OCI-LY3 (cell line): ENCODE data around the gene CELA3B.

Source experiments
- H2AFZ ChIP-seq: fragments of 200-600, 300-600 bp; shearing (Covaris generic); 2 replicates; pipeline ENCODE4 v1.6.0; 2014; ENCODE audit warnings: antibody characterized with exemption, low read depth, low read length
- H3K27ac ChIP-seq: fragments of 200-600, 300-600 bp; sonication (generic); 2 replicates; pipeline ENCODE4 v1.5.1; 2014; ENCODE audit warnings: mild to moderate bottlenecking, low read length, moderate library complexity, mixed read lengths
- H3K27me3 ChIP-seq: fragments of 200-600, 300-600 bp; sonication (generic); 2 replicates; pipeline ENCODE4 v1.6.1; 2014; ENCODE audit warnings: low read depth, low read length, mixed read lengths
- H3K36me3 ChIP-seq: fragments of 200-600, 300-600 bp; sonication (generic); replicated peaks from 2 replicates; pipeline ENCODE3; 2014; ENCODE audit warnings: low read depth, low read length, mixed read lengths
- H3K4me1 ChIP-seq: fragments of 300-600, 200-600 bp; sonication (generic); 2 replicates; pipeline ENCODE4 v1.6.1; 2014; ENCODE audit warnings: low read length, mixed read lengths
- H3K4me2 ChIP-seq: fragments of 200-600, 300-600 bp; sonication (generic); 2 replicates; pipeline ENCODE4 v1.6.1; 2014; ENCODE audit warnings: low read length, mixed read lengths
- H3K4me3 ChIP-seq: fragments of 300-600, 200-600 bp; sonication (generic); 2 replicates; pipeline ENCODE4 v1.5.1; 2014; ENCODE audit warnings: antibody characterized with exemption, mild to moderate bottlenecking, low read length, moderate library complexity
- H3K79me2 ChIP-seq: fragments of 300-600, 200-600 bp; shearing (Covaris generic); 2 replicates; pipeline ENCODE4 v1.6.1; 2014; ENCODE audit warnings: mild to moderate bottlenecking, low read length, mixed read lengths
- H3K9ac ChIP-seq: fragments of 300-600, 200-600 bp; shearing (Covaris generic); 2 replicates; pipeline ENCODE4 v1.6.0; 2014; ENCODE audit warnings: mild to moderate bottlenecking, low read length, moderate library complexity
- H3K9me3 ChIP-seq: fragments of 200-600, 300-600 bp; shearing (Covaris generic); 2 replicates; pipeline ENCODE4 v1.6.1; 2014; ENCODE audit warnings: low read length, mixed read lengths; ENCODE audit not compliant: insufficient read depth
- H4K20me1 ChIP-seq: fragments of 200-600, 300-600 bp; sonication (generic); 2 replicates; pipeline ENCODE4 v1.6.1; 2016; ENCODE audit warnings: low read length, mixed read lengths; ENCODE audit not compliant: insufficient read depth
- CTCF ChIP-seq: fragments of 200-600, 300-600 bp; sonication (generic); IDR thresholded peaks from 2 replicates; pipeline ENCODE4 v1.5.1; 2014; ENCODE audit warnings: antibody characterized with exemption, low read length, low read depth
- EZH2phosphoT487 ChIP-seq: fragments of 200-600 bp; shearing (Covaris generic); IDR thresholded peaks from 2 replicates; pipeline ENCODE4 v1.6.1; 2018; ENCODE audit warnings: antibody characterized with exemption, mixed run types, low read depth

The CELA3B gene

GRCh38 chr1:21931171-21932093 is 45.4 kb upstream of the CELA3B start:
- Histone ChIP-seq H4K20me1 (no peaks in the 10 kb centered on the region), H3K4me1 (no peaks in the 10 kb centered on the region), H3K9me3 (no peaks in the 10 kb centered on the region), H3K9ac (no peak overlapping the region), H3K79me2 (no peaks in the 10 kb centered on the region), H3K27ac (no peak overlapping the region), H3K4me2 (no peak overlapping the region), H3K4me3 (no peak overlapping the region), H3K36me3 (no peaks in the 10 kb centered on the region), H3K27me3 (no peaks in the 10 kb centered on the region), H2AFZ (no peak overlapping the region)
- no peak for TF ChIP-seq CTCF
- no peak for TF ChIP-seq EZH2phosphoT487

- Histone ChIP-seq H2AFZ (no peak overlapping the region), H4K20me1 (no peaks in the 10 kb centered on the region), H3K79me2 (no peaks in the 10 kb centered on the region), H3K27me3 (no peaks in the 10 kb centered on the region), H3K4me2 (no peak overlapping the region), H3K9ac (no peak overlapping the region), H3K4me1 (no peaks in the 10 kb centered on the region), H3K27ac (no peak overlapping the region), H3K4me3 (no peak overlapping the region), H3K9me3 (no peaks in the 10 kb centered on the region), H3K36me3 (no peaks in the 10 kb centered on the region)
- no peak for TF ChIP-seq EZH2phosphoT487
- no peak for TF ChIP-seq CTCF
Observed at GRCh38 chr1:21932127-21932526, 44.7 kb upstream of the CELA3B start.

GRCh38 chr1:21933397-21934248 is 43.2 kb upstream of the CELA3B start:
- H3K79me2 ChIP-seq = no peaks in the 10 kb centered on the region
- no peaks in the 10 kb centered on the region for H4K20me1 ChIP-seq
- H3K4me3 ChIP-seq = no peak overlapping the region

More at GRCh38 chr1:21933397-21934248, 43.2 kb upstream of the CELA3B start:
- H3K36me3 ChIP-seq = no peaks in the 10 kb centered on the region
- no peak overlapping the region for H3K9ac ChIP-seq
- TF ChIP-seq EZH2phosphoT487 = no peak
- TF ChIP-seq CTCF = no peak
- H2AFZ ChIP-seq = no peak overlapping the region
- no peak overlapping the region for H3K27ac ChIP-seq
- no peaks in the 10 kb centered on the region for H3K4me1 ChIP-seq
- no peak overlapping the region for H3K4me2 ChIP-seq
- H3K27me3 ChIP-seq = no peaks in the 10 kb centered on the region
- H3K9me3 ChIP-seq = no peaks in the 10 kb centered on the region
